ENCODE measurements around the gene SMIM13. TPM values are rescaled to one million over a fixed set of nuclear protein-coding genes. Genes with fewer than 3 reads are reported as not detected.

SMIM13 gene
- total and polyA plus RNA-seq, 2 of the 4 experiments (the other 2 are of a cell fraction), result 5.4 to 10.0 TPM

GRCh38 chr6:11152581-11152980 lies 58.9 kb downstream of the SMIM13 start:
- in situ Hi-C loops (cut with MboI; ENCODE audit: low sequenced_read_pairs) (no loop called here), intact Hi-C loops (cut with micrococcal nuclease) (no loop called here), dilution Hi-C loops (cut with HindIII; ENCODE audit: low sequenced_read_pairs, unreplicated experiment) (no loop called here)
- no peak overlapping the region for H3K18ac ChIP-seq (ENCODE audit: low read depth, low read length)
- no peak overlapping the region for H2AK5ac ChIP-seq (ENCODE audit: low read depth, low read length)
- no peak overlapping the region for H3K4me2 ChIP-seq (ENCODE audit: low read depth, low read length)
- no peak overlapping the region for H2BK15ac ChIP-seq (ENCODE audit: low read depth, low read length)
- no peak overlapping the region for H3K4ac ChIP-seq (ENCODE audit: low read depth, low read length)
- no peaks in the 10 kb centered on the region for H3K36me3 ChIP-seq (ENCODE audit: control insufficient read depth, insufficient read depth, low read length)
- H3K27ac ChIP-seq (ENCODE audit: insufficient read depth, low read length), result no peak overlapping the region
- H3K4me1 ChIP-seq (ENCODE audit: control insufficient read depth, insufficient read depth, low read length), result peaks cover 3% of the 10 kb centered on the region
- no peak for ATAC-seq (ENCODE audit: low read depth)
- H2BK20ac ChIP-seq (ENCODE audit: low read depth, low read length), result no peak overlapping the region
- no peak overlapping the region for H2BK5ac ChIP-seq (ENCODE audit: low read depth, low read length, poor library complexity, severe bottlenecking)
- H3K14ac ChIP-seq (replicated peaks; ENCODE audit: low read depth, low read length), result no peak overlapping the region
- H2AK9ac ChIP-seq (replicated peaks; ENCODE audit: low read depth, low read length, poor library complexity), result no peak overlapping the region
- H3K27me3 ChIP-seq (ENCODE audit: control insufficient read depth, insufficient read depth, low read length), result no peaks in the 10 kb centered on the region
- no peak overlapping the region for H3K9ac ChIP-seq (ENCODE audit: low read depth, low read length)
- no peak overlapping the region for H4K5ac ChIP-seq (ENCODE audit: low read depth, low read length)
- no peak overlapping the region for H2BK120ac ChIP-seq (ENCODE audit: low read depth, low read length)
- H3K9me1 ChIP-seq (ENCODE audit: insufficient read depth, low read length), result no peaks in the 10 kb centered on the region
- no TSS peak for BruUV-seq (replicated peaks)
- H2AFZ ChIP-seq (replicated peaks; ENCODE audit: low read length, poor library complexity), result no peak overlapping the region
- no peaks in the 10 kb centered on the region for H3K79me1 ChIP-seq (ENCODE audit: low read depth in 1 of 2, low read length in 2 of 2)
- H4K8ac ChIP-seq (ENCODE audit: low read depth in 2 of 2, low read length in 2 of 2), result no peak overlapping the region
- H3K56ac ChIP-seq (ENCODE audit: extremely low read depth, insufficient read depth, low read length), result no peak overlapping the region
- POLR2A ChIA-PET (ENCODE audit: unreplicated experiment), result no interaction called here
- TF ChIP-seq CEBPB (IDR thresholded peaks at IDR 0.05; ENCODE audit: low read depth, low read length) (no peak), NFE2L2 (IDR thresholded peaks at IDR 0.05; ENCODE audit: low read depth, low read length) (no peak), POLR2A (IDR thresholded peaks at IDR 0.05; ENCODE audit: low read depth, low read length) (no peak), MXI1 (IDR thresholded peaks at IDR 0.05; ENCODE audit: borderline replicate concordance, low read depth, low read length) (no peak), MAFK (IDR thresholded peaks at IDR 0.05; ENCODE audit: low read depth, low read length) (no peak), RCOR1 (IDR thresholded peaks at IDR 0.05; ENCODE audit: insufficient replicate concordance, low read length) (no peak), RAD21 (IDR thresholded peaks at IDR 0.05; ENCODE audit: low read length) (no peak), RFX5 (IDR thresholded peaks at IDR 0.05; ENCODE audit: low read depth, low read length) (no peak), SMC3 (IDR thresholded peaks at IDR 0.05; ENCODE audit: low read depth, low read length) (no peak), USF2 (IDR thresholded peaks at IDR 0.05; ENCODE audit: low read depth, low read length) (no peak), FOS (IDR thresholded peaks at IDR 0.05; ENCODE audit: low read depth, low read length) (no peak), BHLHE40 (IDR thresholded peaks at IDR 0.05; ENCODE audit: low read depth, low read length) (no peak), MAZ (IDR thresholded peaks at IDR 0.05; ENCODE audit: borderline replicate concordance, low read depth, low read length) (no peak), CHD1 (IDR thresholded peaks at IDR 0.05; ENCODE audit: low read depth, low read length) (no peak)
- TF ChIP-seq, protein P1, sequence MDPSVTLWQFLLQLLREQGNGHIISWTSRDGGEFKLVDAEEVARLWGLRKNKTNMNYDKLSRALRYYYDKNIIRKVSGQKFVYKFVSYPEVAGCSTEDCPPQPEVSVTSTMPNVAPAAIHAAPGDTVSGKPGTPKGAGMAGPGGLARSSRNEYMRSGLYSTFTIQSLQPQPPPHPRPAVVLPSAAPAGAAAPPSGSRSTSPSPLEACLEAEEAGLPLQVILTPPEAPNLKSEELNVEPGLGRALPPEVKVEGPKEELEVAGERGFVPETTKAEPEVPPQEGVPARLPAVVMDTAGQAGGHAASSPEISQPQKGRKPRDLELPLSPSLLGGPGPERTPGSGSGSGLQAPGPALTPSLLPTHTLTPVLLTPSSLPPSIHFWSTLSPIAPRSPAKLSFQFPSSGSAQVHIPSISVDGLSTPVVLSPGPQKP (IDR thresholded peaks at IDR 0.05; ENCODE audit: borderline replicate concordance, low read depth, low read length), result no peak
- TF ChIP-seq, protein P2, sequence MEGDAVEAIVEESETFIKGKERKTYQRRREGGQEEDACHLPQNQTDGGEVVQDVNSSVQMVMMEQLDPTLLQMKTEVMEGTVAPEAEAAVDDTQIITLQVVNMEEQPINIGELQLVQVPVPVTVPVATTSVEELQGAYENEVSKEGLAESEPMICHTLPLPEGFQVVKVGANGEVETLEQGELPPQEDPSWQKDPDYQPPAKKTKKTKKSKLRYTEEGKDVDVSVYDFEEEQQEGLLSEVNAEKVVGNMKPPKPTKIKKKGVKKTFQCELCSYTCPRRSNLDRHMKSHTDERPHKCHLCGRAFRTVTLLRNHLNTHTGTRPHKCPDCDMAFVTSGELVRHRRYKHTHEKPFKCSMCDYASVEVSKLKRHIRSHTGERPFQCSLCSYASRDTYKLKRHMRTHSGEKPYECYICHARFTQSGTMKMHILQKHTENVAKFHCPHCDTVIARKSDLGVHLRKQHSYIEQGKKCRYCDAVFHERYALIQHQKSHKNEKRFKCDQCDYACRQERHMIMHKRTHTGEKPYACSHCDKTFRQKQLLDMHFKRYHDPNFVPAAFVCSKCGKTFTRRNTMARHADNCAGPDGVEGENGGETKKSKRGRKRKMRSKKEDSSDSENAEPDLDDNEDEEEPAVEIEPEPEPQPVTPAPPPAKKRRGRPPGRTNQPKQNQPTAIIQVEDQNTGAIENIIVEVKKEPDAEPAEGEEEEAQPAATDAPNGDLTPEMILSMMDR (conservative IDR thresholded peaks at IDR 0.05; ENCODE audit: low read depth, low read length), result no peak
- H3K4me3 ChIP-seq (ENCODE audit: insufficient read depth, low read depth, low read length), result no peak overlapping the region
- no peaks in the 10 kb centered on the region for H4K20me1 ChIP-seq (ENCODE audit: insufficient read depth, low read length)
- no peak for DNase-seq
- CTCF ChIA-PET, result no interaction called here
- no peaks in the 10 kb centered on the region for H3K9me3 ChIP-seq (ENCODE audit: control insufficient read depth, insufficient read depth, low read length)
- H4K91ac ChIP-seq (ENCODE audit: insufficient read depth, low read depth, low read length), result no peak overlapping the region
- no peak overlapping the region for H3K23ac ChIP-seq (ENCODE audit: low read depth, low read length)
